Esophagus muscularis mucosa (tissue), 4 donors: ENCODE measurements around the gene NRP1. TPM values are rescaled to one million over a fixed set of nuclear protein-coding genes. Genes with fewer than 3 reads are reported as not detected.
A peak's percentile ranks its signal among the peaks of the same experiment; 100 is the strongest.

Experiments
- DNase-seq: peaks from one replicate; pipeline ENCODE4 v3.0.0-alpha.2; 2017; ENCODE audit errors: extremely low spot score
- H3K27ac ChIP-seq, 4 donors: fragments of 200-600 bp; sonication (generic); replicated peaks in 1 of 4; 1 replicate in 3 of 4; 2 replicates in 1 of 4; pipeline ENCODE4 v1.5.1; 2016 to 2019; ENCODE audit warnings: mild to moderate bottlenecking in 1 of 4
- H3K27me3 ChIP-seq, 4 donors: fragments of 200-600 bp; sonication (generic); one replicate each; pipeline versions ENCODE4 v1.5.1 to v1.6.0; 2016 to 2019
- H3K36me3 ChIP-seq, 4 donors: fragments of 200-600 bp; sonication (generic); one replicate each; pipeline ENCODE4 v1.5.1; 2016 to 2019
- H3K4me1 ChIP-seq, 4 donors: fragments of 200-600 bp; sonication (generic); one replicate each; pipeline ENCODE4 v1.5.1; 2016 to 2019
- H3K4me3 ChIP-seq, 4 donors: fragments of 200-600 bp; sonication (generic); 1 replicate in 2 of 4; 2 replicates in 2 of 4; pipeline ENCODE4 v1.5.1; 2016 to 2019; ENCODE audit warnings: mild to moderate bottlenecking in 4 of 4, moderate library complexity in 1 of 4
- H3K9me3 ChIP-seq, 4 donors: fragments of 200-600 bp; sonication (generic); 1 replicate in 3 of 4; 2 replicates in 1 of 4; pipeline ENCODE4 v1.5.1; 2016 to 2019
- EP300 ChIP-seq: sonication (generic); formaldehyde crosslinking; IDR thresholded peaks from one replicate; pipeline ENCODE4 v1.6.1; 2017; ENCODE audit warnings: antibody characterized with exemption
- POLR2A ChIP-seq: fragments of 450-650 bp; IDR thresholded peaks from one replicate; pipeline ENCODE4 v1.6.1; 2017; ENCODE audit warnings: antibody characterized with exemption, moderate library complexity, mild to moderate bottlenecking, low read depth
- POLR2AphosphoS5 ChIP-seq, 2 donors: sonication (generic); formaldehyde crosslinking; IDR thresholded peaks; one replicate each; pipeline ENCODE4 v1.6.1; 2017; ENCODE audit warnings: antibody characterized with exemption in 2 of 2
- WGBS: methylation state at CpG from one replicate; pipeline ENCODE4 v1.1.5; 2018; 5-methylcytosine and 5-hydroxymethylcytosine counted together
- intact Hi-C: fragments of 100-400 bp; cut with DNase I; formaldehyde crosslinking; loops from one replicate; pipeline ENCODE4 v1.15.1; 2023
- total RNA-seq, 4 donors: library from RNA; depleted of rRNA; stranded (reverse); fragments of >200 nt; gene quantifications; one replicate each; pipeline versions ENCODE4 v1.1.0 to v1.2.1, GENCODE V29; 2016
- TF ChIP-seq, protein P1 (sequence below), 3 experiments: fragments of 200-600 bp in 2 of 3; fragments of 450-650 bp in 1 of 3; sonication (generic) in 2 of 3; IDR thresholded peaks; one replicate each; pipeline ENCODE4 v1.5.1; 2017 to 2019; ENCODE audit warnings: antibody characterized with exemption in 3 of 3, mild to moderate bottlenecking in 2 of 3, moderate library complexity in 1 of 3

Gene NRP1
- total RNA-seq, 4 donors from 2014 or later: 36.5 to 64.4 (median 54.1) TPM

DNA sequence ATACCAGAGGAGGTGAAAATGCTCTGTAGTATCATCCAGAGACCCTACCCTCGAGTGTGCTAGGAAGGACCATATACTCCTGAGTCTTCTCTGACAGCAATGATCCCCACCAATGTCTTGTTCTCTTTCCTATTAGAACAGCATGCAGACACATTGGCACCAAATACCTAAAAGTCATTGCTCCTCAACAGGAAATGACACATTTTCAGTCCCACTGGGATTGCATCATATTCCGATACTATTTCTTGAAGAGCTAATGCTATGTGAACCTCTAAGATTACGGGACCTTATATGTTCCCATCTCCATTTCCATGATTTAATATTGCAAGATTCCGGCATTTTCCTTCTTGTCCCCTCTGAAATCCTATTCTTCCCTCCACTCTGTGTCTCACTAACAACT, 177.4 kb downstream of the NRP1 start:
- Histone ChIP-seq H3K27me3 (no peaks in the 10 kb centered on the region), H3K4me3 (no peak overlapping the region), H3K9me3 (no peaks in the 10 kb centered on the region), H3K4me1 (peaks cover 0 to 6% (median 0%) of the 10 kb centered on the region in 4 donors), H3K27ac (no peak overlapping the region), H3K36me3 (no peaks in the 10 kb centered on the region)
- intact Hi-C loops: no loop called here
- no peak for TF ChIP-seq EP300
- TF ChIP-seq, protein P1, sequence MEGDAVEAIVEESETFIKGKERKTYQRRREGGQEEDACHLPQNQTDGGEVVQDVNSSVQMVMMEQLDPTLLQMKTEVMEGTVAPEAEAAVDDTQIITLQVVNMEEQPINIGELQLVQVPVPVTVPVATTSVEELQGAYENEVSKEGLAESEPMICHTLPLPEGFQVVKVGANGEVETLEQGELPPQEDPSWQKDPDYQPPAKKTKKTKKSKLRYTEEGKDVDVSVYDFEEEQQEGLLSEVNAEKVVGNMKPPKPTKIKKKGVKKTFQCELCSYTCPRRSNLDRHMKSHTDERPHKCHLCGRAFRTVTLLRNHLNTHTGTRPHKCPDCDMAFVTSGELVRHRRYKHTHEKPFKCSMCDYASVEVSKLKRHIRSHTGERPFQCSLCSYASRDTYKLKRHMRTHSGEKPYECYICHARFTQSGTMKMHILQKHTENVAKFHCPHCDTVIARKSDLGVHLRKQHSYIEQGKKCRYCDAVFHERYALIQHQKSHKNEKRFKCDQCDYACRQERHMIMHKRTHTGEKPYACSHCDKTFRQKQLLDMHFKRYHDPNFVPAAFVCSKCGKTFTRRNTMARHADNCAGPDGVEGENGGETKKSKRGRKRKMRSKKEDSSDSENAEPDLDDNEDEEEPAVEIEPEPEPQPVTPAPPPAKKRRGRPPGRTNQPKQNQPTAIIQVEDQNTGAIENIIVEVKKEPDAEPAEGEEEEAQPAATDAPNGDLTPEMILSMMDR (IDR thresholded peaks at IDR 0.05): no peak
- TF ChIP-seq POLR2AphosphoS5 (IDR thresholded peaks at IDR 0.05): no peak
- no peak for TF ChIP-seq POLR2A
- no peak for DNase-seq
- WGBS: 85% methylated on average over 4 of the region's 4 CpGs

DNA sequence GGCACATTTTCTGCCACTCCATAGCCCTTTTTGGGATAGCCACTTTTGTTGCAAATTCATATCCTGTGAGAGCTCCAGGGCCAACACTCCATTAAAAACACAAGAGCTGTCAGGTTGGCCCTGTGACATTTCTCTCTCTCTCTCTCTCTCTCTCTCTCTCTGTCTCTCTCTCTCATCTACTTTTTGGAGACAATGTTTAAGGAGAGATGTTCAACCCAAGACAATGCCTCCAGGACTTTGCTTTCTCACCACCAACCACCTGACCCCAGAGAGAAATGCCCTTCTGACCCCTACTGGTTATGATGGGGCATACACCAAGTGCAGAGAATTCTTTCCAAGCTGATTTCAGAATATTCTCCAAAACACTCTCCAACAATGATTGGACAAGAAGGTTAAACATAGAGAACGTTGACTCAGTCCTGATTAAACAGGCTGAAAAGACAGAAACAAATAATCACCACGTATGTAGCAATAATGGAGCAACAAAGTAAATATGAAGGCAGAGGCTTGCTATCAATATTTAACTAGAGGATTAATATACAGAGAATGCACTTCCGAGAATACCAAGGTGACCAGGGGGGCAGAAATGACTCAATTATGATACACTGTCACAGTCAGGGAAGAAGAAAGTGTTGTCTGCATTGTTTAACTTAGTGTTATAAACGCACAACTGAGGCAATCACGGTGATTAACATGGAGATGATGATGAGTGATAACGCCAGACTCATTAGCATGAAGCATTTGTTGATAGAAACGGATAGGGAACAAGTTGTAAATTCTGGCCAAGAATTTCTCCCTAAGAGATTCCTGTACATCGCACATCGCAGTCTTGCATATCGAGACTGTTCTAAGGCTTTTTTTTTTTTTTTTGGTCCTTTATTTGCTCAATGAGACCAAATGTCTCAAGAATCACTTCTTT, 178.5 kb downstream of the NRP1 start:
- WGBS: 72% methylated on average over 10 of the region's 10 CpGs
- intact Hi-C loops: no loop called here

DNA sequence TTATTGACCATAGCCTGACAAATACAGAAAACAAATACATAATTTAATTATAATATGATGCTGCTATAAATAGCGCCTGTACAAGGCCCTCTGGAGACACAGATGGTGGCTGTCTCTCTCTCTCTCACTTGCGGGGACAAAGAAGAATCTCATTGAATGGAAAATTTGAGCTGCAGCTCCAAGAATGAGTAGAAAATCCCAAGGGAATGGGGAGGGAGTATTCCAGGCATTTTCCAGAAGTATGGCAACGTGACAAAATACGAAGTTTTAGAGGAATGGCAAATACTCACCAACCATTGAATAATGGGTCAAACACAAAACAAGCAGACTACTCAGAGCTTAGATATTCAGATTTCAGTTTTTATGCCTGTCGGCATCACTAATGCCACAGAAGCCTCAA, 179.9 kb downstream of the NRP1 start:
- no peak overlapping the region for H3K27ac ChIP-seq
- 82% methylated on average over 5 of the region's 5 CpGs for WGBS
- H3K4me1 ChIP-seq: peaks cover 0 to 6% (median 0%) of the 10 kb centered on the region in 4 donors
- H3K4me3 ChIP-seq: no peak overlapping the region
- intact Hi-C loops: no loop called here
- no peaks in the 10 kb centered on the region for H3K9me3 ChIP-seq
- H3K27me3 ChIP-seq: no peaks in the 10 kb centered on the region
- TF ChIP-seq POLR2AphosphoS5 (IDR thresholded peaks at IDR 0.05) (no peak), EP300 (no peak), POLR2A (no peak)
- TF ChIP-seq, protein P1 (IDR thresholded peaks at IDR 0.05): no peak
- no peaks in the 10 kb centered on the region for H3K36me3 ChIP-seq
- no peak for DNase-seq

More for the DNA sequence above, 178.5 kb downstream of the NRP1 start:
- no peaks in the 10 kb centered on the region for H3K9me3 ChIP-seq
- H3K4me1 ChIP-seq: peaks cover 0 to 6% (median 0%) of the 10 kb centered on the region in 4 donors
- no peak overlapping the region for H3K27ac ChIP-seq
- H3K36me3 ChIP-seq: no peaks in the 10 kb centered on the region
- no peaks in the 10 kb centered on the region for H3K27me3 ChIP-seq
- H3K4me3 ChIP-seq: no peak overlapping the region
- TF ChIP-seq EP300 (no peak), POLR2A (no peak), POLR2AphosphoS5 (IDR thresholded peaks at IDR 0.05) (no peak)
- TF ChIP-seq, protein P1 (IDR thresholded peaks at IDR 0.05): peak; percentile 36 to 56 (median 43)
- no peak for DNase-seq

DNA sequence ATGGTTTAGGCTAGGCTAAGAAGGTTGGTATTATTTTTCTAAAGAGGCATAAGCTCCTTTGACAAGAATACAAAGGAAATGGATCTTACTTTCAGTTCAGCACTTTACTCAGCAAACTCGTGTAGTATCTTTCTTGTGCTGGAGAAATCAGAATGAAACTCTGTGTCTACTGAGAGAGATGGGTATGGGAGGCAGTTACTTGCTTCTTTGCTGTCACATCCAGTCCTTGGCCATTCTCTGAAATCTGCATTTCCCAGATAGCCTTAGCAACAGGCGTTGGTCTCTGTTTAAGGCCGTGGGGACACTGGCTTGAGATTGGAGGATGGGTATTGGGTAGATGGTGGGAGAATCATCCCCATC, 180.5 kb downstream of the NRP1 start:
- intact Hi-C loops: no loop called here
- Histone ChIP-seq H3K36me3 (no peaks in the 10 kb centered on the region), H3K4me1 (peaks cover 0 to 6% (median 0%) of the 10 kb centered on the region in 4 donors), H3K9me3 (no peaks in the 10 kb centered on the region), H3K27ac (no peak overlapping the region), H3K4me3 (no peak overlapping the region), H3K27me3 (no peaks in the 10 kb centered on the region)
- TF ChIP-seq, protein P1 (IDR thresholded peaks at IDR 0.05): no peak
- TF ChIP-seq POLR2A: no peak
- TF ChIP-seq POLR2AphosphoS5 (IDR thresholded peaks at IDR 0.05): no peak
- TF ChIP-seq EP300: no peak
- no peak for DNase-seq
- 90% methylated on average over 3 of the region's 3 CpGs for whole genome bisulfite sequencing
